ENCODE data around the gene F7. TPM values are rescaled to one million over a fixed set of nuclear protein-coding genes. Genes with fewer than 3 reads are reported as not detected.
"Not testable (repeated sequence)": the region's sequence is repeated elsewhere in the genome, so short reads cannot be mapped to it uniquely, and the experiment has no call there.

F7 gene
- total RNA-seq, result under 1 TPM in 1 of 2 donors, not detected in 1; 0.17 TPM
- long read RNA-seq, result 0 reads

DNA sequence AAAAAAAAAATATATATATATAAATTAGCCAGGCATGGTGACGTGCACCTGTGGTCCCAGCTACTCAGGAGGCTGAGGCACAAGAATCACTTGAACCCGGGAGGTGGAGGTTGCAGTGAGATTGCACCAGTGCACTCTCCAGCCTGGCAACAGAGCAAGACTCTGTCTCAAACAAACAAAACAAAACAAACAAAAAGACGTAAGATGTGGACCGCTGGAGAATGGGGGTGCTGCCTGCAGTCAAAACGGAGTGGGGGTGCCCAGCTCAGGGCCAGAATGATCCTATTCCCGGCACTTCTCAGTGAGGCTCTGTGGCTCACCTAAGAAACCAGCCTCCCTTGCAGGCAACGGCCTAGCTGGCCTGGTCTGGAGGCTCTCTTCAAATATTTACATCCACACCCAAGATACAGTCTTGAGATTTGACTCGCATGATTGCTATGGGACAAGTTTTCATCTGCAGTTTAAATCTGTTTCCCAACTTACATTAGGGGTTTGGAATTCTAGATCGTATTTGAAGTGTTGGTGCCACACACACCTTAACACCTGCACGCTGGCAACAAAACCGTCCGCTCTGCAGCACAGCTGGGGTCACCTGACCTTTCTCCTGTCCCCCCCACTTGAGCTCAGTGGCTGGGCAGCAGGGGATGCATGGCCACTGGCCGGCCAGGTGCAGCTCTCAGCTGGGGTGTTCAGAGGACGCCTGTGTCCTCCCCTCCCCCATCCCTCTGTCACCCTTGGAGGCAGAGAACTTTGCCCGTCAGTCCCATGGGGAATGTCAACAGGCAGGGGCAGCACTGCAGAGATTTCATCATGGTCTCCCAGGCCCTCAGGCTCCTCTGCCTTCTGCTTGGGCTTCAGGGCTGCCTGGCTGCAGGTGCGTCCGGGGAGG lies at the start of gene F7:
Gene F7 (plus strand): TSS at position 760 of the 889 bp plus-strand sequence. CDS start 51 bp downstream, at position 811.
- DNase-seq (peak in 1 of 2 donors; percentile 27), ATAC-seq (peak; percentile 75)
- intact Hi-C loops (cut with DNase I, micrococcal nuclease), result no loop called here

DNA sequence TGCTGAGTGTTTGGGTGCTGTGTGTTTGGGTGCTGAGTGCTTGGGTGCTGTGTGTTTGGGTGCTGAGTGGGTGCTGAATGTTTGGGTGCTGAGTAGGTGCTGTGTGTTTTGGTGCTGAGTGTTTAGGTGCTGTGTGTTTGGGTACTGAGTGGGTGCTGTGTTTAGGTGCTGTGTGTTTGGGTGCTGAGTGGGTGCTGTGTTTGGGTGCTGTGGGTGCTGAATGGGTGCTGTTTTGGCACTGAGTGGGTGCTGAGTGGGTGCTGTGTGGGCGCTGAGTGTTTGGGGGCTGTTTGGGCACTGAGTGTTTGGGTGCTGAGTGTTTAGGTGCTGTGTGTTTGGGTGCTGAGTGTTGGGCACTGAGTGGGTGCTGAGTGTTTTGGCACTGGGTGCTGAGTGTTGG lies 48.5 kb upstream of the F7 start:
- intact Hi-C loops (cut with DNase I, micrococcal nuclease), result no loop called here
- ATAC-seq, result no peak
- DNase-seq, result no peak

DNA sequence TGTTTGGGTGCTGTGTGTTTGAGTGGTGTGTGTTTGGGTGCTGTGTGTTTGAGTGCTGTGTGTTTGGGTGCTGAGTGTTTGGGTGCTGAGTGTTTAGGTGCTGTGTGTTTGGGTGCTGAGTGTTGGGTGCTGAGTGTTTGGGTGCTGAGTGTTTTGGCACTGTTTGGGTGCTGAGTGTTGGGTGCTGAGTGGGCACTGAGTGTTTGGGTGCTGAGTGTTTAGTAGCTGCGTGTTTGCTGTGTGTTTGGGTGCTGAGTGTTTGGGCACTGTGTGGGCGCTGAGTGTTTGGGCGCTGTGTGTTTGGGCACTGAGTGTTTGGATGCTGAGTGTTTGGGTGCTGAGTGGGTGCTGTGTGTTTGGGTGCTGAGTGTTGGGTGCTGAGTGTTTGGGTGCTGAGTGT lies 48.0 kb upstream of the F7 start:
- DNase-seq; ATAC-seq; intact Hi-C loops (cut with DNase I, micrococcal nuclease): not testable (repeated sequence)

DNA sequence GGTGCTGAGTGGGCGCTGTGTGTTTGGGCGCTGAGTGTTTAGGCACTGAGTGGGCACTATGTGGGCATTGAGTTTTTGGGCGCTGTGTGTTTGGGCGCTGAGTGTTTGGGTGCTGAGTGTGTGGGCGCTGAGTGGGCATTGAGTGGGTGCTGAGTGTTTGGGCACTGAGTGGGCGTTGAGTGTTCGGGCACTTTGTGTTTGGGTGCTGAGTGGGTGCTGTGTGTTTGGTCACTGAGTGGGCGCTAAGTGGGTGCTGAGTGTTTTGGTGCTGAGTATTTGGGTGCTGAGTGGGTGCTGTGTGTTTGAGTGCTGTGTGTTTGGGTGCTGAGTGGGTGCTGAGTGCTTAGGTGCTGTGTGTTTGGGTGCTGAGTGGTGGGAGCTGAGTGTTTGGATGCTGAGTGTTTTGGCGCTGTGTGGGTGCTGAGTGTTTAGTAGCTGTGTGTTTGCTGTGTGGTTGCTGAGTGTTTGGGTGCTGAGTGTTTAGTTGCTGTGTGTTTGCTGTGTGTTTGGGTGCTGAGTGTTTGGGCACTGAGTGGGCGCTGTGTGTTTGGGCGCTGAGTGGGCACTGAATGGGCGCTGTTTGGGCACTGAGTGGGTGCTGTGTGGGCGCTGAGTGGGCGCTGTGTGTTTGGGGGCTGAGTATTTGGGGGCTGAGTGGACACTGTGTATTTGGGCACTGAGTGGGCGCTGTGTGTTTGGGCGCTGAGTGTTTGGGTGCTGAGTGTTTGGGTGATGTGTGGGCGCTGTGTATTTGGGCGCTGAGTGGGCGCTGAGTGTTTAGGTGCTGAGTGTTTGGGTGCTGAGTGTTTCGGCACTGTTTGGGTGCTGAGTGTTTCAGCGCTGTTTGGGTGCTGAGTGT lies 47.2 kb upstream of the F7 start:
- no peak for DNase-seq
- intact Hi-C loops (cut with DNase I, micrococcal nuclease), result no loop called here
- ATAC-seq, result no peak

DNA sequence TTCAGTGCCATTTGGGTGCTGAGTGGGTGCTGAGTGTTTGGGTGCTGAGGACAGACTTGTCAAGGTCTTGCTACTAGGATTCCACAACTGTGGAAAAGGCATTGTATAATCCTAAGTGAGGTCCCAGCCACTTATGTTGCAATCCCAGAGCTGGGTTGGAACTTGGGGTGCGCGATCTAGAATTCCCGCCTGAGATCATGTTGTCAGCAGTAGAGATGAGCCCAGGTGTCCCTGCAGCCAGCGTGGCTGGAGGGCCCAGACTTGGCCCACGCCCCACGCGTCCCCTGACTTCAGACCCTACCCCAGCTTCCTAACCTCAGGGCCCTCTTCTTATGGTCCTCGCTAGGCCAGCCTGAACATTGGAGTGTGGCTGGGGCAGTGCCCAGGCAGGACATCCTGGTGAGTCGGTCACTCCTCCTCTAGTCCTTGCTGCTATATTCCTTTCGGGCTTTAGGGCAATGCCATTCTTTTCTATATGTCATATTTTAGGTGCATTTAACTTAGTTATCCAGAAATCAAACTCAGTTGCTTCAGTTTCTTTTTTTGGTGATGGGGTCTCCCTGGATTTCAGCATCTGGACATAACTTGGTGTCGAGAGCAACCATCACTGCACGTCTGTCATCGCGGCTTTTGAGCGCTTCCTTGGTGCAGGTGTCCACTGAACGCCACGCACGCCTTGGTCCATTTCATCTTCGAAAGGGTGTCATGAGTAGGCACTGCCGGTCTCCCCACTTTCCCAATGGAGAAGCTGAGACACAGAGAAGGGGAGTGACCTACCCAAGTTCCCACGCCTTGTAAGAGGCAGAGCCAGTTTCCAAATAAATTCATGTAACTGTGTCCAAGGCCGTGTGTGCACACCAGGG lies 46.4 kb upstream of the F7 start:
- no peak for DNase-seq
- intact Hi-C loops (cut with DNase I, micrococcal nuclease), result no loop called here
- ATAC-seq, result no peak

DNA sequence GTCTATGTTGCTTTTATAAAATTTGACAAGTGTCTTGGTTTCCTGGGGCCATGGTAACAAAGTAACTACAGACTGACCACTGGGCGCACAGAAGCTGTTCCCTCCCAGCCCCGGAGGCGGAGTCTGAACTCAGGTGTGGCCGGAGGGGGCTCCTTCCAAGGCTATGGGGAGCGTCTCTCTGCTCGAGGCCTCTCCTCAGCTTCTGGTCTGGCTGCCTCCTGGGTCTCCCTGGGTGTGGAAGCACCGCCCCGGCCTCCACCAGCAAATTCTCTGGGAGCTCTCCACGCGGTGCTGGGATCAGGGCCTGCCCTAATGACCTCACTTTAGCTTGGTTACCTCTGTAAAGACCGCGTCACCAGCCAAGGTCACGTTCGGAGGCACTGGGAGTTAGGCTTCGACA lies 45.7 kb upstream of the F7 start:
- ATAC-seq (peak; percentile 14), DNase-seq (no peak)
- intact Hi-C loops (cut with DNase I, micrococcal nuclease), result no loop called here

DNA sequence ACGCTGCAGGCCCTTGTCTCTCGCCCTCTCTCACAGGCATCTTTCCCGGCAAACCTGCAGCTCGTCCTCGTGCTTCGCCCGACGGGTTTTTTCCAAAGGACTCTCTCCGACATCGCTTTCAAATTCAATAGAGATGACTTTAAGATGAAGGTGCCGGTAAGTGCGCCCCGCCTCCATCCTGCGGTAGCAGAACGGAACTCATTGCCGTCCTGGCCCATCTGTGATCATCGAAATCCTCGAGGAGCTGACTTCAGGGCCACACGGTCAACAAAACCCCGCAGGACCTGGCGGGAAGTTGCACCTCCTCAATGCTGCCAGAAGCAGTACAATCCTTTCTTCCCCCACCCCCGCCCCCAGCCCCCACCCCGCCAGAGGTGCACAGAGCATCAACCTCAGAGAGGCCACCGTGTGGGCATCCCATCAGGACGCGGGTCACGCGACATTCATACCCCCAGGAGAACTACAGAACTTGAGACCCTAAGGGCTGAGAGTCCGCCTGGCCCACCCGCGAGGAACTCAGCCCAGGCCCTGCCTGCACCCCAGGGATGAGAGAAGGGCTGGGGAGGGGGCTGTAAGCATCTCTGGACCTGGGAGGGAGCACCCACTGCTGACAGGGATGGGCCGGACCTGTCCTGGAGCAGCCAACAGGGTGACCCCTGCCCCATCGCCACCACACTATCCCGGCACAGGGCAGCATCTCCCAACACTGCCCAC lies 44.9 kb upstream of the F7 start:
- ATAC-seq (no peak), DNase-seq (no peak)

DNA sequence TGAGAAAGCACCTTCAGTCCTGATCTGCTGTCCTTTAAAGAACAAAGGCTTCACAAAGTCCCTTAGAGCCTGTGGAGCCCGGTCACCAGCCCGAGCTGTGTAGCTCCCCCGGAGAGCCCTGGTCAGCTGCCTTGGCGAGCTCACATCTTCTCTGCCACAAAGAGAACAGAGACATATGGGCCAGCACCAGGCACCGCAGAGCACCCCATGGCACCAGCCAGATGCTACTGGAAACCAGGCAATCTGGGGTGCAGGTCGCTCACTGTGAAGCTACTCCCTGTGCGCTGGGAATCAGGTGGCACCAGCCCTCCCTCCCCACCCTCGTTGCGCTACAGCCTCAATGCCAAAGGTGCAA lies 44.3 kb upstream of the F7 start:
- intact Hi-C loops (cut with DNase I, micrococcal nuclease), result no loop called here
- no peak for DNase-seq
- no peak for ATAC-seq

More for the DNA sequence above, 44.9 kb upstream of the F7 start:
- intact Hi-C loops (cut with DNase I, micrococcal nuclease), result no loop called here

DNA sequence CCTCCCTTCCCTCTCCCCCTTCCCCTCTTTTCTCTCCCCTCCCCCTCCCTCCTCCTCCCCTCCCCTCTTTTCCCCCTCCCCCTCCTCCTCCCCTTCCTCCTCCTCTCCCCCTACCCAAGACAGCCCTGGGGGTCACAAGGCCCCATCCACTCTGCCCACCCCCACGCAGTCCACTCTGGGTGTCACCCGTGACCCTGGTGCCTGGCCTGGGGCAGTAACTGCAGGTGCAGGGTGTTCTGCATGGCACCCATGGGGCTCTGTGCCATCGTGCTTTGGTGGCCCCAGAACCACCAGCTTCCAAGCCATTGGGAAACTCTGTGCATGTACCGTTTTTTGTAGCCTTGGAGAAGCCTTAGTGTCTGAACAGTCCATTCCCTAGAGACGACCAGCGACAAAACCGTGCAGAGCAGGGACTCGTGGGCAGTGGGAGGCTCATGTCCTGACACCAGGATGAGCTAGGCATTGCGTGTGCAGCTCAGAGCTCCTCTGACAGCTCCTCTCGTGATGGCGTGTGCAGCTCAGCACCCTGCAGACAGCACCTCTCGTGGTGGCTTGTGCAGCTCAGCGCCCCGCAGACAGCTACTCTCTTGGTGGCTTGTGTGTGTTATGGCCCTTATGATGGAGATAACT lies 43.7 kb upstream of the F7 start:
- DNase-seq (no peak), ATAC-seq (no peak)
- intact Hi-C loops (cut with DNase I, micrococcal nuclease), result no loop called here

DNA sequence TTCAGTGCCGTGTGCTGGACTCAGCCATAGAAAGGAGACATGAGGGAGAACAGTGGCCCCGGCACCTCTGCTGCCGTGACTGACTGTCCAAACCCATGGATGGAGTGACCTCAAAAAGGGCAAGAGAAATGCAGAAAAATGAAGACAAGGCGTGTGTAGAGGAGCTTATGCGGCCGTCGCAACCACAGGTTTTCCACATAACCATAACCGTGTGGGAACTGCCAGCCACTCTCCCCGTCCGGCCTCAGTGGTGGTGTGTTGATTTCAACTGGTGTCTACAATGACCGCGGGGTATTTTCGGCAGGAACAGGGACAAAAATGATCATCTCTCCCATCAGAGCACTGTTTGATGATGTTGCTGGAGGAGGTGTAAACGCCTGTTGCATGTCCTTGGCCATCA lies 42.9 kb upstream of the F7 start:
- DNase-seq, result no peak
- ATAC-seq, result no peak
- intact Hi-C loops (cut with DNase I, micrococcal nuclease), result no loop called here

DNA sequence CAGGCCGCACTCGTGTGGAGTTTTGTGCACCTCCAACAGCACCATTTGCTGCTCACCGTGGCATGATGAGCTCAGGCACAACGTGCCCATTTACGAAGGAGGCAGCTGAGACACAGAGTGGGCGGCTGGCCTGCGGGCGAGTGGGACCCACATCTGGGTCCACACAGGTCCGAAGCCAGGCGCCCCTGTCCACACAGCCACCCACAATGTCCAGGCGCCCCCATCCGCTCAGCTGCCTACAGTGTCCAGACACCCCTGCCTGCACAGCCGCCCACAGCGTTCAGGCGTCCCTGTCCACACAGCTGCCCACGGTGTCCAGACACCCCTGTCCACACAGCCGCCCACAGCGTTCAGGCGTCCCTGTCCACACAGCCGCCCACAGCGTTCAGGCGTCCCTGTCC lies 42.5 kb upstream of the F7 start:
- intact Hi-C loops (cut with DNase I, micrococcal nuclease), result no loop called here
- ATAC-seq (no peak), DNase-seq (no peak)

DNA sequence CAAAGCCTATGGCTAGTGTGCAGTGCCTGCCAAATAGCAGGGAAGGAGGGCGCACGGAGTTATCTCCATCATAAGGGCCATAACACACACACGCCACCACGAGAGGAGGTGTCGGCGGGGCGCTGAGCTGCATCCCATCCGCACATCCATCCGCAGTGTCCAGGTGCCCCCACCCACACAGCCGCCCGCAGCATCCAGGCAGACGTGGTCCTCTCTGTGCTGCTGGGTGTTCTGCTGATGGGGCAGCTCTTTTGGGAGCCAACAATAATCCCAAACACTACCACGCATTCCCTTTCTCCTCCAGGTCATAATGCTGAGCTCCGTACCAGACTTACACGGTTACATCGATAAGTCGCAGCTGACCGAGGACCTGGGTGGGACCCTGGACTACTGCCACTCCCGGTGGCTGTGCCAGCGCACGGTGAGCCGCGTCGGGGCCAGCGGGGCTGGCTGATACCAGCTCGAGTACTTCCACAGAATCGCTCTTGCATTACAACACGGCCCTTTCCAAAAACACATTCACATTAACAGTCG lies 41.5 kb upstream of the F7 start:
- intact Hi-C loops (cut with DNase I, micrococcal nuclease), result no loop called here

DNA sequence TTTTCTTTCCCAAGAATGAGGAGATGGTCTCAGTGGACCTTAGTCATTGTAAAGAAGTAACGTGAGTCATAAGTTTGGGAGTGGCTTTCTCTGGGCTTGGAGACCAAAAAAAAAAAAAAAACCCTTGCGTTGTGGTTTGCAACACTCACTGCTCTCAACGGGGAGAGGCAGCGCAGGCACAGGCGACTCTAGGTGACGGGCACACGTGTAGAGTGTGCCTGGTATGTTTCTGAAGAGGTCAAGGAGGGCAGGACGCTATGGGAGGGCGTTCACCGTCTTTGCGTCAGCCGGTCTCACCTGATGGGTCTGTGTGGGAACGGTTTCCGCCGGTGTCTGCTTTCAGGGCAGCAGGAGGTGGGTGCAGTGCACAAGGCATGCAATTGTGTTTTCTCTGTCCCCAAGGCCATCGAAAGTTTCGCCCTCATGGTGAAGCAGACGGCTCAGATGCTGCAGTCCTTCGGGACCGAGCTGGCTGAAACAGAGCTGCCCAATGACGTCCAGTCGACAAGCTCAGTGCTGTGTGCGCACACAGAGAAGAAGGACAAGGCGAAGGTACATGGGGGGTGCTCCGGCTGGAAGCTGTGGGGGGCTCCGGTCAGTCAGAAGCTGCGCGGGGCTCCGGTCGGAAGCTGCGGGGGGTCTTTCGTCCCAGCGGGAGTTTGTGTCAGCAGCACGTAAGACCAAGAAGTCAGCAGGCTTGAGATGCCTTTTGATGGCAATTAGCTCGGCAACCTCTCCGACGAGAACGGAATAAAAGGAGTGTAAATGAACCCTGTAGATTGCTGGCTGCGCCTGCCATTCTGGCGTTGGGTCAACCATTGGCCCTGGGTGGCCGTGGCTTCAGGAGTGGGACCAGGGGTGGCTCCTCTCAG lies 40.8 kb upstream of the F7 start:
- ATAC-seq, result no peak
- intact Hi-C loops (cut with DNase I, micrococcal nuclease), result no loop called here
- DNase-seq, result no peak

More for the DNA sequence above, 41.5 kb upstream of the F7 start:
- DNase-seq (no peak), ATAC-seq (no peak)

DNA sequence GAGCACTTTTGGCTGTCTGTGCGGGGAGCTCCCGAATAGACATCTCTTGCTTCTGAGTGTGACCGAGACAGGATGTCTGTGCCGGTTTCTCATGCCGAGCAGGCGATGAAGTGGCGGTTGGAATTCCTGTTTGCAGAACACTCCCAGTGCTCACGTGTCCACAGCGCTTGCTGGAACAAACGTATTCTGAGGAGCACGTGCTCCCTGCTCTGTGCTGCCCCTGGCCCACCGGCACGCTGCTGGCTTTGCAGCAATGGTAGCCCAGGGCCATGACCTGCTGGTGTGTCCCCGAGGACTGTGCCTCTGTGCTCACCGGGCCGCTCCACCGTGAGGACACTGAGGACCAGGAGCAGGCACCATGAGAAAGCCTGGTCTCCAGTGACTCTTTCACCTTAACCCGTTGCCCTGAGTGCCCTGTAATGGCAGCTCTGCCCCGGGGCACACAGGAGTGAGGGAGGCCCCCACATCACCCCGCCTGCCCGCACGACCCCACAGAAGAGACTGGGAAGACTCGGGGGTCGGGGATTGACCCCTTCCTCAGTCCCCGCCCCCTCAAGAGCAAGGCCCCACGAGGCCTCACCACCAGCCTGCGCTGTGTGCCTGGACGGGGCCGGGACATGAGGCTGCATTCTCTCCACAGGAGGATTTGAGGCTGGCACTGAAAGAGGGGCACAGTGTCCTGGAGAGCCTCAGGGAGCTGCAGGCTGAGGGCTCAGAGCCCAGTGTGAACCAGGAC lies 40.0 kb upstream of the F7 start:
- intact Hi-C loops (cut with DNase I, micrococcal nuclease), result no loop called here

DNA sequence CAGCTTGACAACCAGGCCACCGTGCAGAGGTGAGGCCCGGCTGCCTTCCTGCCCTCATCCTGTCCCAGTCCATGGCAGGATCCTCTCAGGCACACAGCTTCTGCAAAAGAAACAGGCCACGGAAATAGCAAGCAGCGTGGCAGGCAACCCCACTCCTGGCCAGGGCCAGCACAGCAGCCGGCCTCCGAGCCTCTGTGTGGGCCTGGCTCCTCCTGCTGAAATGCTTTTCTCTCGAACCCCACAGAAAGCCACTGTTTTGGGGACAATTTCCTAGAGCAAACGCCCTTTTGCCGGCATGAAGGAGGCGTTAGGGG lies 39.5 kb upstream of the F7 start:
- no peak for DNase-seq
- intact Hi-C loops (cut with DNase I, micrococcal nuclease), result no loop called here
- no peak for ATAC-seq

More for the DNA sequence above, 40.0 kb upstream of the F7 start:
- no peak for DNase-seq
- peak; percentile 8 for ATAC-seq

DNA sequence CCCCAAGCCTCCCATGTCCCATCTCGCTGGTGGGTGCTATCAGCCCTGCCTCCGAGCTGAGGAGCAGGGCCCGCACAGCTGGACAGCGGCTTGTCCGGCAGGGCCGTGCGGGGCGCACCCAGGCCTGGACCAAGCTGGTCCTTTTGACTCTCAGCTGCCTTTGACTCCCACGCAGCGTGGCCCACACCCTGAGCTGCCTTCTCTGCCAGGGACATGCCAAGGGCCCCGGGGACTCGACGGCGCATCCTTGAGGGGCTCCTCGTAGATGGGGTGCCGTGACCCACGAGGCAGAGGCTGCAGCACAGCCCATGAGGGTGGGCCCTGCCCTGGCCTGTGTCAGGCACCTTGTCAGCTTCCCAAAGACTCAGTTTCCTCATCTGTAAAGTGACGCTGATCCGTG lies 38.8 kb upstream of the F7 start:
- ATAC-seq (no peak), DNase-seq (no peak)
- intact Hi-C loops (cut with DNase I, micrococcal nuclease), result no loop called here
